HepG2 (cell line): ENCODE results near the gene CHIC2. TPM values are rescaled to one million over a fixed set of nuclear protein-coding genes. Genes with fewer than 3 reads are reported as not detected.

Experiments
- BCL3 ChIP-seq: sonication (generic); formaldehyde crosslinking; IDR thresholded peaks from 2 replicates; pipeline ENCODE4 v1.5.1; 2020; ENCODE audit warnings: mild to moderate bottlenecking, missing genetic modification reagents, moderate library complexity
- GATAD1 ChIP-seq: IDR thresholded peaks from 2 replicates; pipeline ENCODE4 v1.6.1; 2016; ENCODE audit warnings: missing genetic modification reagents, missing compliant biosample characterization
- HNRNPH1 ChIP-seq: fragments of 200-400 bp; formaldehyde crosslinking; optimal IDR thresholded peaks from 2 replicates; pipeline ENCODE3; 2017; ENCODE audit warnings: mild to moderate bottlenecking, low read depth, low read length
- NFE2L2 ChIP-seq: fragments of 150-350 bp; IDR thresholded peaks from 2 replicates; pipeline ENCODE4 v1.6.1; 2014; ENCODE audit warnings: low read length
- TEAD3 ChIP-seq: optimal IDR thresholded peaks from 2 replicates; pipeline ENCODE3; 2016; ENCODE audit warnings: borderline replicate concordance
- ZBTB38 ChIP-seq: sonication (generic); formaldehyde crosslinking; IDR thresholded peaks from 2 replicates; pipeline ENCODE4 v1.5.1; 2020; ENCODE audit warnings: mild to moderate bottlenecking, missing genetic modification reagents
- ZBTB43 ChIP-seq: sonication (generic); formaldehyde crosslinking; conservative IDR thresholded peaks from 2 replicates; pipeline ENCODE4 v1.4.0; 2020; ENCODE audit warnings: missing genetic modification reagents
- ZNF446 ChIP-seq: sonication (generic); formaldehyde crosslinking; IDR thresholded peaks from 2 replicates; pipeline ENCODE4 v1.5.0; 2020; ENCODE audit warnings: mild to moderate bottlenecking, missing genetic modification reagents
- ZNF552 ChIP-seq: sonication (generic); formaldehyde crosslinking; IDR thresholded peaks from 2 replicates; pipeline ENCODE4 v1.9.0; 2022; ENCODE audit warnings: missing genetic modification reagents, mild to moderate bottlenecking, borderline replicate concordance
- ZNF646 ChIP-seq: sonication (generic); formaldehyde crosslinking; IDR thresholded peaks from 2 replicates; pipeline ENCODE4 v1.9.0; 2021; ENCODE audit warnings: mild to moderate bottlenecking, missing genetic modification reagents
- ZNF724P ChIP-seq: sonication (generic); formaldehyde crosslinking; IDR thresholded peaks from 2 replicates; pipeline ENCODE4 v1.8.0; 2022; ENCODE audit warnings: missing genetic modification reagents, borderline replicate concordance
- polyA plus RNA-seq, 8 experiments: library from polyadenylated mRNA; depleted of rRNA in 3 of 8; stranded (reverse) in 7 of 8; unstranded in 1 of 8; fragments of >200 nt; fragmentation: Illumina TruSeq in 4 of 8; extraction: Trizol in 4 of 8; gene quantifications; 2 replicates each; pipeline versions ENCODE4 v1.2.1 to v1.2.3, GENCODE V29; 2011 to 2016; ENCODE audit warnings: low read depth in 4 of 8, missing spikeins in 1 of 8, mixed read lengths in 1 of 8; ENCODE audit not compliant: insufficient read depth in 1 of 8
- total RNA-seq, 5 experiments: library from RNA; depleted of rRNA; stranded (reverse); fragments of >200 nt; fragmentation: Illumina TruSeq; extraction: Trizol; gene quantifications; 2 replicates each; pipeline ENCODE4 v1.2.3, GENCODE V29; 2016; ENCODE audit warnings: low read depth in 1 of 5
- TF ChIP-seq, protein P1 (sequence below): sonication (generic); formaldehyde crosslinking; IDR thresholded peaks from 2 replicates; pipeline ENCODE4 v1.5.1; 2020; ENCODE audit warnings: mild to moderate bottlenecking, moderate library complexity, missing genetic modification reagents
- TF ChIP-seq, protein P2 (sequence below): sonication (generic); formaldehyde crosslinking; IDR thresholded peaks from 2 replicates; pipeline ENCODE4 v1.4.0; 2020; ENCODE audit warnings: missing genetic modification reagents

The CHIC2 gene
- total and polyA plus RNA-seq, 2 of the 13 experiments (the other 11 are each of a cell fraction or from before 2014, with no cell fraction given) = 10.0 to 17.2 TPM

- TF ChIP-seq BCL3 (CRISPR knock-in tag) (peak; percentile 50; the same call in 1 of the 2 replicates), ZNF552 (CRISPR knock-in tag) (0 out of 2 replicates have a peak, but pooled peaks have one; percentile 27), ZNF724P (peak; percentile 80; the same call in 1 of the 2 replicates), ZNF446 (CRISPR knock-in tag) (peak; percentile 42; the same call in 1 of the 2 replicates), ZBTB38 (CRISPR knock-in tag) (peak; percentile 67), GATAD1 (CRISPR knock-in tag) (0 out of 2 replicates have a peak, but pooled peaks have one; percentile 2), ZNF646 (CRISPR knock-in tag) (peak; percentile 29; the same call in 1 of the 2 replicates), HNRNPH1 (no peak), ZBTB43 (CRISPR knock-in tag) (peak; percentile 89; the same call in 1 of the 2 replicates), TEAD3 (CRISPR knock-in tag) (no peak), NFE2L2 (0 out of 2 replicates have a peak, but pooled peaks have one; percentile 15)
- TF ChIP-seq, protein P1, sequence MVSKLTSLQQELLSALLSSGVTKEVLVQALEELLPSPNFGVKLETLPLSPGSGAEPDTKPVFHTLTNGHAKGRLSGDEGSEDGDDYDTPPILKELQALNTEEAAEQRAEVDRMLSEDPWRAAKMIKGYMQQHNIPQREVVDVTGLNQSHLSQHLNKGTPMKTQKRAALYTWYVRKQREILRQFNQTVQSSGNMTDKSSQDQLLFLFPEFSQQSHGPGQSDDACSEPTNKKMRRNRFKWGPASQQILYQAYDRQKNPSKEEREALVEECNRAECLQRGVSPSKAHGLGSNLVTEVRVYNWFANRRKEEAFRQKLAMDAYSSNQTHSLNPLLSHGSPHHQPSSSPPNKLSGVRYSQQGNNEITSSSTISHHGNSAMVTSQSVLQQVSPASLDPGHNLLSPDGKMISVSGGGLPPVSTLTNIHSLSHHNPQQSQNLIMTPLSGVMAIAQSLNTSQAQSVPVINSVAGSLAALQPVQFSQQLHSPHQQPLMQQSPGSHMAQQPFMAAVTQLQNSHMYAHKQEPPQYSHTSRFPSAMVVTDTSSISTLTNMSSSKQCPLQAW (CRISPR knock-in tag) = peak; percentile 1; the same call in 1 of the 2 replicates
- TF ChIP-seq, protein P2, sequence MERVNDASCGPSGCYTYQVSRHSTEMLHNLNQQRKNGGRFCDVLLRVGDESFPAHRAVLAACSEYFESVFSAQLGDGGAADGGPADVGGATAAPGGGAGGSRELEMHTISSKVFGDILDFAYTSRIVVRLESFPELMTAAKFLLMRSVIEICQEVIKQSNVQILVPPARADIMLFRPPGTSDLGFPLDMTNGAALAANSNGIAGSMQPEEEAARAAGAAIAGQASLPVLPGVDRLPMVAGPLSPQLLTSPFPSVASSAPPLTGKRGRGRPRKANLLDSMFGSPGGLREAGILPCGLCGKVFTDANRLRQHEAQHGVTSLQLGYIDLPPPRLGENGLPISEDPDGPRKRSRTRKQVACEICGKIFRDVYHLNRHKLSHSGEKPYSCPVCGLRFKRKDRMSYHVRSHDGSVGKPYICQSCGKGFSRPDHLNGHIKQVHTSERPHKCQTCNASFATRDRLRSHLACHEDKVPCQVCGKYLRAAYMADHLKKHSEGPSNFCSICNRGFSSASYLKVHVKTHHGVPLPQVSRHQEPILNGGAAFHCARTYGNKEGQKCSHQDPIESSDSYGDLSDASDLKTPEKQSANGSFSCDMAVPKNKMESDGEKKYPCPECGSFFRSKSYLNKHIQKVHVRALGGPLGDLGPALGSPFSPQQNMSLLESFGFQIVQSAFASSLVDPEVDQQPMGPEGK = peak; percentile 66
Observed at GRCh38 chr4:54090804-54091623, 26.6 kb upstream of the CHIC2 start (continued).
